Gastrocnemius medialis (tissue), 4 donors: ENCODE measurements around the gene NSUN5. TPM values are rescaled to one million over a fixed set of nuclear protein-coding genes. Genes with fewer than 3 reads are reported as not detected.
"Not testable (repeated sequence)": the region's sequence is repeated elsewhere in the genome, so short reads cannot be mapped to it uniquely, and the experiment has no call there.

Experiments used
- ATAC-seq, 2 donors: fragments of 150-250 bp; one replicate each; pipeline ENCODE4 v1.9.1; 2016
- DNase-seq, 2 donors: peaks; one replicate each; pipeline ENCODE4 v3.0.0-alpha.2; 2019
- H3K27ac ChIP-seq, 4 donors: fragments of 200-600 bp; sonication (generic); 1 replicate in 1 of 4; 2 replicates in 3 of 4; pipeline ENCODE4 v1.5.1; 2016 to 2018; ENCODE audit warnings: mild to moderate bottlenecking in 2 of 4, moderate library complexity in 1 of 4
- H3K27me3 ChIP-seq, 3 donors: fragments of 200-600 bp; sonication (generic) in 2 of 3; 1 replicate in 1 of 3; 2 replicates in 2 of 3; pipeline versions ENCODE4 v1.5.1 to v1.6.0; 2016 to 2019; ENCODE audit warnings: mild to moderate bottlenecking in 1 of 3, moderate library complexity in 1 of 3
- H3K36me3 ChIP-seq, 2 donors: fragments of 200-600 bp; sonication (generic) in 1 of 2; one replicate each; pipeline ENCODE4 v1.5.1; 2017 to 2018
- H3K4me1 ChIP-seq, 2 donors: fragments of 200-600 bp; sonication (generic) in 1 of 2; one replicate each; pipeline ENCODE4 v1.5.1; 2016 to 2017; ENCODE audit warnings: mild to moderate bottlenecking in 2 of 2
- H3K4me3 ChIP-seq, 4 donors: fragments of 200-600 bp; sonication (generic) in 3 of 4; 1 replicate in 1 of 4; 2 replicates in 3 of 4; pipeline ENCODE4 v1.5.1; 2016 to 2019; ENCODE audit warnings: mild to moderate bottlenecking in 2 of 4
- H3K9me3 ChIP-seq, 3 donors: fragments of 200-600 bp; sonication (generic) in 2 of 3; 1 replicate in 1 of 3; 2 replicates in 2 of 3; pipeline ENCODE4 v1.5.1; 2016 to 2019
- POLR2A ChIP-seq, 2 donors: fragments of 450-650 bp; IDR thresholded peaks; one replicate each; pipeline ENCODE4 v1.6.1; 2017; ENCODE audit warnings: antibody characterized with exemption in 2 of 2, mild to moderate bottlenecking in 2 of 2, moderate library complexity in 2 of 2
- in situ Hi-C, 4 donors: fragments of 200-750 bp; cut with MboI; loops; one replicate each; pipeline versions ENCODE4 v1.15.0 to v1.8.0; 2017; ENCODE audit warnings: low sequenced_read_pairs in 4 of 4
- intact Hi-C: fragments of 100-400 bp; cut with DNase I; formaldehyde crosslinking; loops from one replicate; pipeline ENCODE4 v1.15.1; 2023; ENCODE audit warnings: low total_unique reads
- total RNA-seq, 4 donors: library from RNA; depleted of rRNA; stranded (reverse); fragments of >200 nt; gene quantifications; one replicate each; pipeline versions ENCODE4 v1.1.0 to v1.2.3, GENCODE V29; 2016
- TF ChIP-seq, protein P1 (sequence below), 5 experiments: fragments of 450-650 bp in 3 of 5; fragments of 200-600 bp in 2 of 5; sonication (generic) in 2 of 5; IDR thresholded peaks in 4 of 5; conservative IDR thresholded peaks in 1 of 5; 1 replicate in 4 of 5; 2 replicates in 1 of 5; pipeline ENCODE4 v1.5.1; 2016 to 2019; ENCODE audit warnings: antibody characterized with exemption in 5 of 5, mild to moderate bottlenecking in 3 of 5, moderate library complexity in 3 of 5

The NSUN5 gene
- total RNA-seq, 4 donors from 2014 or later: 35.2 to 48.3 (median 38.9) TPM

- no peak for DNase-seq
- Histone ChIP-seq H3K27me3 (no peaks in the 10 kb centered on the region), H3K36me3 (no peaks in the 10 kb centered on the region), H3K4me1 (no peaks in the 10 kb centered on the region), H3K4me3 (no peak overlapping the region), H3K27ac (no peak overlapping the region), H3K9me3 (no peaks in the 10 kb centered on the region)
- no peak for TF ChIP-seq POLR2A (IDR thresholded peaks at IDR 0.05)
- TF ChIP-seq, protein P1, sequence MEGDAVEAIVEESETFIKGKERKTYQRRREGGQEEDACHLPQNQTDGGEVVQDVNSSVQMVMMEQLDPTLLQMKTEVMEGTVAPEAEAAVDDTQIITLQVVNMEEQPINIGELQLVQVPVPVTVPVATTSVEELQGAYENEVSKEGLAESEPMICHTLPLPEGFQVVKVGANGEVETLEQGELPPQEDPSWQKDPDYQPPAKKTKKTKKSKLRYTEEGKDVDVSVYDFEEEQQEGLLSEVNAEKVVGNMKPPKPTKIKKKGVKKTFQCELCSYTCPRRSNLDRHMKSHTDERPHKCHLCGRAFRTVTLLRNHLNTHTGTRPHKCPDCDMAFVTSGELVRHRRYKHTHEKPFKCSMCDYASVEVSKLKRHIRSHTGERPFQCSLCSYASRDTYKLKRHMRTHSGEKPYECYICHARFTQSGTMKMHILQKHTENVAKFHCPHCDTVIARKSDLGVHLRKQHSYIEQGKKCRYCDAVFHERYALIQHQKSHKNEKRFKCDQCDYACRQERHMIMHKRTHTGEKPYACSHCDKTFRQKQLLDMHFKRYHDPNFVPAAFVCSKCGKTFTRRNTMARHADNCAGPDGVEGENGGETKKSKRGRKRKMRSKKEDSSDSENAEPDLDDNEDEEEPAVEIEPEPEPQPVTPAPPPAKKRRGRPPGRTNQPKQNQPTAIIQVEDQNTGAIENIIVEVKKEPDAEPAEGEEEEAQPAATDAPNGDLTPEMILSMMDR (IDR thresholded peaks at IDR 0.05 in 4 of 5, conservative IDR thresholded peaks at IDR 0.05 in 1 of 5): no peak
- ATAC-seq: no peak
- intact Hi-C loops: no loop called here
- in situ Hi-C loops: loop anchor here in 1 of 4 donors (10.0 kb wide), 1 partner anchor 112 kb away; no protein-coding TSS in a partner anchor
Measured at GRCh38 chr7:73332447-73332846, 23.8 kb upstream of the NSUN5 start.

DNA sequence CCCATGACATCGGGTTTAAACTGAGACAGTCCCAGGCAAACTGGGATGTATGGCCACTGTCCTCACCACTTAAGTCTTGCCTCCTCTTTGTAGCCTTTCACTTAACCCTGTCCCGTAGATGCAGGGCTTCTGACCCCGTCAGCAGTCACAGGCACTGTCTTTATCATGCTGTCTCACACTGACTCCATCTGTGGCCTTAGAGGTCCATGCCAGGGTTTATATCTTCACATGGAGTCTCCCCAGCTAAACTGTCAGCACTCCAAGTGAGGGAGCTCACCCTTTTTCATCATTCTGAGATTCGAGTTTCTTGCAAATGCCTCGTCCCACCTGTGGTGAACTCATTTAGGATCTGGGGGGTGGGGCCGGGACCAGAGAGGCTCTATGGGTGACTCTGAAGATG is 22.1 kb upstream of the NSUN5 start:
- intact Hi-C loops: no loop called here
- no peaks in the 10 kb centered on the region for H3K27me3 ChIP-seq
- DNase-seq (no peak), ATAC-seq (no peak)
- H3K4me3 ChIP-seq: no peak overlapping the region
- no peaks in the 10 kb centered on the region for H3K36me3 ChIP-seq
- no peaks in the 10 kb centered on the region for H3K9me3 ChIP-seq
- H3K27ac ChIP-seq: no peak overlapping the region
- no peaks in the 10 kb centered on the region for H3K4me1 ChIP-seq
- TF ChIP-seq, protein P1 (IDR thresholded peaks at IDR 0.05 in 4 of 5, conservative IDR thresholded peaks at IDR 0.05 in 1 of 5): no peak
- no peak for TF ChIP-seq POLR2A (IDR thresholded peaks at IDR 0.05)
- in situ Hi-C loops: loop anchor here in 1 of 4 donors (10.0 kb wide), 1 partner anchor 114 kb away; no protein-coding TSS in a partner anchor

DNA sequence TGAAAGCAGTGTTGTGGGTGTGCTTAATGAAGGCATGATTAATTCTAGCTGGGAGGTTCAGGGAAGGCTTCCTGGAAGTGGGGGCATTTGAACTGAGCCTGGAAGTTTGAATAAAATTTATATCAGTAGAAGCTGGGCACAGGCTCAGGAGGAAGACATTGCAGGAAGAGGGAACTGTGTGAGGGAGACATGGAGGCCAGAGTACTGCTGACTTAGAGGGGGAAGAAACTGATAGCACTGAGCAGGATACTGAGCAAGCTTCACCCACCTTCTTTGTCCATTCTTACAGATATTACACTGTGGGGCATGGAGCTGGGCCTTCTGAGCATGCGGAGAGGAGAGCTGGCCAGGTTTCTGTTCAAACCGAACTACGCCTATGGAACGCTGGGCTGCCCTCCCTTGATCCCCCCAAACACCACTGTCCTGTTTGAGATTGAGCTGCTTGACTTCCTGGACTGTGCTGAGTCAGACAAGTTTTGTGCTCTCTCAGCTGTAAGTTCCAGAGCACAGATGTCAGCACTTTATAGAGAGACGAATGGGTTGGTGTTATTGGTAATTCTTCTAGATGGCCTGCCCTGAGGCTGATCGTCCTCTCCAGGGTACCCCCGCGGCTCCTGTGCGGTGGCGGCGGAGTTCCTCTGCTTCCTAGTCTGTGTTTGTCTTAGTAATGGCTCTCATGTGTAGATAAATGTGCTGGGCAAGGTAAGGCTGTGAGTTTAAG is 21.4 kb upstream of the NSUN5 start:
- in situ Hi-C loops: loop anchor here in 1 of 4 donors (10.0 kb wide), 1 partner anchor 115 kb away; no protein-coding TSS in a partner anchor
- no peak overlapping the region for H3K27ac ChIP-seq

DNA sequence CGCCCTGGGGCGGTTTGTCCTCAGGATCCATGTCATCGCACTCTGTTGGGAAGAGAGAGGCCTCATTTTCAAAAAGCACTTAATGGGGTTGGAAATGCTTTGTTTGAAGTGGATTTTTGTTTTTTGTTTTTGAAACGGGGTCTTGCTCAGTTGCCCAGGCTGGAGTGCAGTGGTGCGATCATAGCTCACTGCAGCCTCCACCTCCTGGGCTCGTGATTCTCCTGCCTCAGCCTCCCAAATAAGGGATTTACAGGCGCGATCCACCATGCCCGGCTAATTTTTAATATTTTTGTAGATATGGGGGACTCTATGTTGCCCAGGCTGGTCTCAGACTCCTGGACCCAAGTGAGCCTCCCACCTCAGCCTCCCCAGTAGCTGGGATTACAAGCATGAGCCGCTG is 20.1 kb upstream of the NSUN5 start:
- no peak overlapping the region for H3K27ac ChIP-seq
- H3K4me1 ChIP-seq: no peaks in the 10 kb centered on the region
- H3K9me3 ChIP-seq: no peaks in the 10 kb centered on the region
- ATAC-seq: no peak
- no peak for TF ChIP-seq POLR2A (IDR thresholded peaks at IDR 0.05)
- TF ChIP-seq, protein P1 (IDR thresholded peaks at IDR 0.05 in 4 of 5, conservative IDR thresholded peaks at IDR 0.05 in 1 of 5): no peak
- intact Hi-C loops (no loop called here), in situ Hi-C loops (no loop called here)
- no peaks in the 10 kb centered on the region for H3K27me3 ChIP-seq
- H3K4me3 ChIP-seq: no peak overlapping the region
- DNase-seq: no peak
- no peaks in the 10 kb centered on the region for H3K36me3 ChIP-seq

More for the DNA sequence above, 21.4 kb upstream of the NSUN5 start:
- H3K9me3 ChIP-seq: no peaks in the 10 kb centered on the region
- H3K4me3 ChIP-seq: no peak overlapping the region
- ATAC-seq (no peak), DNase-seq (no peak)
- intact Hi-C loops: no loop called here
- no peaks in the 10 kb centered on the region for H3K36me3 ChIP-seq
- H3K27me3 ChIP-seq: no peaks in the 10 kb centered on the region
- TF ChIP-seq POLR2A (IDR thresholded peaks at IDR 0.05): no peak
- TF ChIP-seq, protein P1 (IDR thresholded peaks at IDR 0.05 in 4 of 5, conservative IDR thresholded peaks at IDR 0.05 in 1 of 5): no peak
- no peaks in the 10 kb centered on the region for H3K4me1 ChIP-seq

GRCh38 chr7:73327922-73328321 is 19.3 kb upstream of the NSUN5 start, which contains the start of the genes FKBP6 and TRIM50:
Gene FKBP6, plus strand, starts transcription at chr7:73328161. Its CDS starts 268 bp downstream, at chr7:73328429.
Gene TRIM50, minus strand, starts transcription at chr7:73328082. Its CDS starts 3,295 bp downstream, at chr7:73324787.
- H3K27me3 ChIP-seq, H3K27ac ChIP-seq, in situ Hi-C loops, H3K9me3 ChIP-seq, intact Hi-C loops, ATAC-seq, H3K36me3 ChIP-seq, H3K4me3 ChIP-seq, H3K4me1 ChIP-seq, DNase-seq: not testable (repeated sequence)

- H3K4me3 ChIP-seq, H3K27ac ChIP-seq, H3K36me3 ChIP-seq, intact Hi-C loops, ATAC-seq, H3K9me3 ChIP-seq, DNase-seq, H3K4me1 ChIP-seq, in situ Hi-C loops, H3K27me3 ChIP-seq: not testable (repeated sequence)
Measured at GRCh38 chr7:73327449-73327848, 18.8 kb upstream of the NSUN5 start.

DNA sequence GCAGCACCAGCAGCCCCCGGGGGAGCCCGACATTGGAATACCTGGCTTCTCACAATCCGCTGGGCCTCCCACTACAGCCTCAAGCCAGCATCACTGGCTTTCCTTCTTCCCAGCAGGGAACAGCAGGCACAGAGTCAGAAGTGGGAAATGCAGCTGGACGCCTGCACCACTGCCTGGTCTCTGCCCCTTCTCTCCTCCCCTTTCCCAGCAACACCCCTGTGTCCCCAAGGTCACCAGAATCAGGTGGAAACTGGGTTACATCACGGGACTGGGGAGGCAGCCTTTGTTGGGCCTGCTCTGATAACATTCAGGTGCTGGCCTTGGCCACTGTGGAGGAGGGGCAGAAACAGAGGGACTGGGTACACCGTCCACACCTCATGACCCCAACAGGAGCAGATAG is 16.8 kb upstream of the NSUN5 start:
- intact Hi-C loops, in situ Hi-C loops, H3K36me3 ChIP-seq, ATAC-seq, H3K4me1 ChIP-seq, H3K27me3 ChIP-seq, H3K4me3 ChIP-seq, H3K27ac ChIP-seq, DNase-seq, H3K9me3 ChIP-seq: not testable (repeated sequence)
